ENCODE data around the gene MYO15B.

The MYO15B gene

GRCh38 chr17:75604034-75604695 lies 16.6 kb downstream of the MYO15B start:
- no peak for DNase-seq

- no peak for DNase-seq
Observed at GRCh38 chr17:75605790-75606189, 18.2 kb downstream of the MYO15B start.

GRCh38 chr17:75607086-75607485 lies 19.5 kb downstream of the MYO15B start:
- no peak for DNase-seq

GRCh38 chr17:75610103-75610984 lies 22.7 kb downstream of the MYO15B start:
- no peak for DNase-seq

GRCh38 chr17:75611851-75612429 lies 24.3 kb downstream of the MYO15B start:
- no peak for DNase-seq

GRCh38 chr17:75612906-75613626 lies 25.5 kb downstream of the MYO15B start:
- DNase-seq, result no peak

GRCh38 chr17:75614006-75614405 lies 26.4 kb downstream of the MYO15B start:
- DNase-seq, result no peak

GRCh38 chr17:75614556-75615270 lies 27.1 kb downstream of the MYO15B start:
- no peak for DNase-seq

GRCh38 chr17:75615301-75615700 lies 27.7 kb downstream of the MYO15B start:
- DNase-seq, result no peak

- no peak for DNase-seq
Observed at GRCh38 chr17:75616521-75617122, 29.0 kb downstream of the MYO15B start.

GRCh38 chr17:75617218-75617617 lies 29.6 kb downstream of the MYO15B start:
- DNase-seq, result no peak

GRCh38 chr17:75617675-75618074 lies 30.1 kb downstream of the MYO15B start:
- no peak for DNase-seq

- DNase-seq, result no peak
Observed at GRCh38 chr17:75619506-75620431, 32.2 kb downstream of the MYO15B start.

GRCh38 chr17:75621489-75621888 lies 33.9 kb downstream of the MYO15B start:
- no peak for DNase-seq

- DNase-seq, result no peak
Observed at GRCh38 chr17:75622076-75622475, 34.5 kb downstream of the MYO15B start.

GRCh38 chr17:75622771-75623273 lies 35.2 kb downstream of the MYO15B start:
- no peak for DNase-seq

GRCh38 chr17:75623386-75623785 lies 35.8 kb downstream of the MYO15B start:
- no peak for DNase-seq

GRCh38 chr17:75624021-75624420 lies 36.4 kb downstream of the MYO15B start:
- no peak for DNase-seq

GRCh38 chr17:75624714-75625345 lies 37.2 kb downstream of the MYO15B start:
- DNase-seq, result no peak

GRCh38 chr17:75625813-75626486 lies 38.4 kb downstream of the MYO15B start:
- no peak for DNase-seq
